H9 (cell line): ENCODE measurements around the gene TRMT1. TPM values are rescaled to one million over a fixed set of nuclear protein-coding genes. Genes with fewer than 3 reads are reported as not detected.
A peak's percentile ranks its signal among the peaks of the same experiment; 100 is the strongest.

Source experiments
- DNase-seq: peaks from one replicate; pipeline ENCODE4 v3.0.0-alpha.2; 2017
- H2AFZ ChIP-seq: one replicate; pipeline ENCODE4 v1.6.1; 2013; ENCODE audit warnings: mild to moderate bottlenecking, low read length, control low read depth, moderate library complexity
- H2AK5ac ChIP-seq: 2 replicates; pipeline ENCODE4 v1.6.1; 2013; ENCODE audit warnings: low read length, control low read depth, mixed read lengths; ENCODE audit not compliant: insufficient read length
- H2BK120ac ChIP-seq: one replicate; pipeline ENCODE4 v1.6.1; 2013; ENCODE audit warnings: low read depth, mild to moderate bottlenecking, low read length, control low read depth, inconsistent platforms; ENCODE audit not compliant: poor library complexity, severe bottlenecking
- H2BK12ac ChIP-seq: 2 replicates; pipeline ENCODE4 v1.6.1; 2013; ENCODE audit warnings: low read length, control low read depth, mixed read lengths, low read depth; ENCODE audit not compliant: insufficient read length
- H2BK15ac ChIP-seq: 2 replicates; pipeline ENCODE4 v1.6.1; 2013; ENCODE audit warnings: low read depth, low read length, control low read depth
- H2BK20ac ChIP-seq: one replicate; pipeline ENCODE4 v1.6.1; 2013; ENCODE audit warnings: low read depth, mild to moderate bottlenecking, low read length, control low read depth, inconsistent platforms; ENCODE audit not compliant: poor library complexity, severe bottlenecking
- H2BK5ac ChIP-seq: 2 replicates; pipeline ENCODE4 v1.6.1; 2013; ENCODE audit warnings: low read length, control low read depth, mixed read lengths; ENCODE audit not compliant: insufficient read length
- H3K14ac ChIP-seq: 2 replicates; pipeline ENCODE4 v1.6.1; 2013; ENCODE audit warnings: low read length, control low read depth; ENCODE audit not compliant: insufficient read depth
- H3K18ac ChIP-seq: 2 replicates; pipeline ENCODE4 v1.6.1; 2013; ENCODE audit warnings: low read depth, mild to moderate bottlenecking, mixed read lengths, low read length, control low read depth; ENCODE audit not compliant: insufficient read length
- H3K23ac ChIP-seq: 2 replicates; pipeline ENCODE4 v1.6.1; 2013; ENCODE audit warnings: low read length, control low read depth, mixed read lengths, low read depth; ENCODE audit not compliant: insufficient read length
- H3K23me2 ChIP-seq: 2 replicates; pipeline ENCODE4 v1.6.1; 2013; ENCODE audit warnings: low read depth, mild to moderate bottlenecking, mixed read lengths, low read length, control low read depth; ENCODE audit not compliant: insufficient read length, poor library complexity, severe bottlenecking
- H3K27ac ChIP-seq: 2 replicates; pipeline ENCODE4 v1.5.1; 2013; ENCODE audit warnings: low read length, control low read depth, mixed read lengths, low read depth; ENCODE audit not compliant: insufficient read length
- H3K27me3 ChIP-seq: 2 replicates; pipeline ENCODE4 v1.6.1; 2013; ENCODE audit warnings: low read length, control low read depth, inconsistent platforms; ENCODE audit not compliant: insufficient read depth
- H3K4ac ChIP-seq: 2 replicates; pipeline ENCODE4 v1.6.1; 2013; ENCODE audit warnings: low read depth, mild to moderate bottlenecking, control low read depth, inconsistent platforms, low read length, moderate library complexity
- H3K4me1 ChIP-seq: 2 replicates; pipeline ENCODE4 v1.6.1; 2013; ENCODE audit warnings: low read length, control low read depth, inconsistent platforms; ENCODE audit not compliant: insufficient read depth
- H3K4me2 ChIP-seq: 2 replicates; pipeline ENCODE4 v1.6.1; 2013; ENCODE audit warnings: low read length, control low read depth, mixed read lengths; ENCODE audit not compliant: insufficient read length, insufficient read depth
- H3K56ac ChIP-seq: 2 replicates; pipeline ENCODE4 v1.6.1; 2013; ENCODE audit warnings: low read depth, mild to moderate bottlenecking, mixed read lengths, low read length, control low read depth; ENCODE audit not compliant: insufficient read length
- H3K79me1 ChIP-seq: 2 replicates; pipeline ENCODE4 v1.6.1; 2013; ENCODE audit warnings: low read depth, mild to moderate bottlenecking, moderate library complexity, low read length, control low read depth, inconsistent platforms; ENCODE audit not compliant: insufficient read depth, poor library complexity, severe bottlenecking
- H3K79me2 ChIP-seq: 2 replicates; pipeline ENCODE4 v1.6.1; 2013; ENCODE audit warnings: low read length, control low read depth, inconsistent platforms; ENCODE audit not compliant: insufficient read depth
- H3K9ac ChIP-seq: 2 replicates; pipeline ENCODE4 v1.6.1; 2013; ENCODE audit warnings: low read length, control low read depth, mixed read lengths; ENCODE audit not compliant: insufficient read length; ENCODE audit errors: extremely low read depth
- H3K9me3 ChIP-seq: one replicate; pipeline ENCODE4 v1.6.1; 2013; ENCODE audit warnings: low read depth, low read length, inconsistent platforms; ENCODE audit not compliant: control insufficient read depth
- H3T11ph ChIP-seq: one replicate; pipeline ENCODE4 v1.6.1; 2013; ENCODE audit warnings: mild to moderate bottlenecking, low read length, control low read depth, inconsistent platforms
- H4K20me1 ChIP-seq: one replicate; pipeline ENCODE4 v1.6.1; 2013; ENCODE audit not compliant: control insufficient read depth, insufficient read length, insufficient read depth
- H4K5ac ChIP-seq: 2 replicates; pipeline ENCODE4 v1.6.1; 2013; ENCODE audit warnings: low read depth, mild to moderate bottlenecking, mixed read lengths, low read length, control low read depth; ENCODE audit not compliant: insufficient read length
- H4K8ac ChIP-seq: replicated peaks from 2 replicates; pipeline ENCODE4 v1.6.1; 2013; ENCODE audit warnings: low read length, control low read depth, mixed read lengths, low read depth; ENCODE audit not compliant: insufficient read length
- H4K91ac ChIP-seq: 2 replicates; pipeline ENCODE4 v1.6.1; 2013; ENCODE audit warnings: low read depth, mild to moderate bottlenecking, moderate library complexity, mixed read lengths, low read length, control low read depth; ENCODE audit not compliant: insufficient read length
- H3K27ac Mint-ChIP-seq, 3 experiments: 2 replicates in 2 of 3; 3 replicates in 1 of 3; pipeline ENCODE4 v1.8.0; 2020 to 2021; ENCODE audit warnings: mixed read lengths in 3 of 3, mild to moderate bottlenecking in 1 of 3, moderate library complexity in 1 of 3
- H3K27me3 Mint-ChIP-seq: 2 replicates; pipeline ENCODE4 v1.8.0; 2021; ENCODE audit warnings: low read depth, mild to moderate bottlenecking, moderate library complexity, mixed read lengths
- H3K36me3 Mint-ChIP-seq, 3 experiments: 2 replicates in 2 of 3; 3 replicates in 1 of 3; pipeline ENCODE4 v1.8.0; 2020 to 2021; ENCODE audit warnings: low read depth in 3 of 3, mixed read lengths in 3 of 3; ENCODE audit not compliant: insufficient read depth in 1 of 3
- H3K4me1 Mint-ChIP-seq, 2 experiments: 2 replicates each; pipeline ENCODE4 v1.8.0; 2020; ENCODE audit warnings: mixed read lengths in 2 of 2
- H3K4me3 Mint-ChIP-seq, 2 experiments: 2 replicates in 1 of 2; 3 replicates in 1 of 2; pipeline ENCODE4 v1.8.0; 2020 to 2021; ENCODE audit warnings: mild to moderate bottlenecking in 2 of 2, mixed read lengths in 2 of 2, moderate library complexity in 1 of 2
- H3K9me3 Mint-ChIP-seq, 2 experiments: 2 replicates in 1 of 2; 3 replicates in 1 of 2; pipeline ENCODE4 v1.8.0; 2020; ENCODE audit warnings: mild to moderate bottlenecking in 2 of 2, mixed read lengths in 2 of 2, moderate library complexity in 1 of 2
- WGBS: extraction: QIAGEN DNeasy Blood & Tissue Kit; methylation state at CpG from one replicate; pipeline ENCODE4 v1.1.7; 2013; ENCODE audit warnings: missing lambda C conversion rate, low lambda C conversion rate, mixed read lengths; ENCODE audit not compliant: insufficient read length; ENCODE audit errors: extremely low coverage; 5-methylcytosine and 5-hydroxymethylcytosine counted together
- total RNA-seq: library from RNA; stranded (reverse); gene quantifications from 2 replicates; pipeline ENCODE4 v1.2.1, GENCODE V29; 2021
- TF ChIP-seq, protein P1 (sequence below): fragments of 200-600 bp; sonication (generic); conservative IDR thresholded peaks from 3 replicates; pipeline ENCODE4 v1.8.0; 2021; ENCODE audit warnings: antibody characterized with exemption, mild to moderate bottlenecking

TRMT1 gene
- total RNA-seq, 1 experiment from 2014 or later = 95.7 TPM

DNA sequence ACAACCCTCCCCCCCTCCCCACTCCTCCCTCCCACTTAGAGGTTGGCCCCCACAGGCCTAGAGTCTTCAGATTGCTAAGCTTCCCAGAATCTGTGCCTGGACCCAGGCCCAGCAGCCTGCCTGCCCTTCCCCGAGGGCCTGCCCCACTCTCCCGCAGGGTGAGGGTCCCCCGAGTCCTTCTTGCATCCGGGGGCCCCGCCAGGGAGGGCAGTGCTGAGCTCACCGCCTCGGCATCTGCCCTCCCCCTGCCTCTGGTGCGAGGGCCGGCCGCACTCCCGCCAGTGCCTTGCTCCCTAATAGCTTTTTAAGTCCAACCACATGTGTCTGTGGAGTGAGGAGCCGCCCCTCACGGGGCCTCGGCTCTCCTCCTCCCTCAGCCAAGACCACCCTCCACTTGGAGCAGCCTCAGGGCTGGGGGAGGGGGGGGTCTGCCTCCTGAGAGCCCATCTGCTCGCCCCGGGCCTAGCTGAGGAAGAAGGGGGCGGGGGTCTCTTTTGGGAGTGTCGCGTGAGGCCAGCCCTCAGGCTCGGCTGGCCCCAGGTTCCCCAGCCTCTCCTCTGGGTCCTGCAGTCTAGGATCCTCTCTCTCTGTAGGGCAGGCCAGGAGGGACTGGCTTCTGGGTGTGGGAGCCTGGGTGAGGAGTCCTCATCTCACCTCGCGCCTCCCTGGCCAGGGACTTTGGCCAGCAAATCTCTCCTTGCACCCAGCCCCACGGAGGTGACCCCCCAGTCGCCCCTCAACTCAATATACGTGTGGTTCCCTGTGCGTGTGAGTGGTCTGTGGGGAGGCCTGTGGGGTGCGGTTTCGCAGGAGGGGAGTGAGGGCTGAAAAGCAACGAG, 61.1 kb downstream of the TRMT1 start:
- Histone ChIP-seq H2AK5ac (no peak overlapping the region), H2AFZ (no peak overlapping the region), H4K5ac (no peak overlapping the region), H4K20me1 (no peaks in the 10 kb centered on the region), H2BK120ac (no peak overlapping the region), H2BK5ac (no peak overlapping the region), H3K14ac (no peak overlapping the region; the same call in 1 of the 2 replicates), H4K91ac (no peak overlapping the region), H3T11ph (no peak overlapping the region), H3K9ac (no peak overlapping the region), H3K79me1 (no peaks in the 10 kb centered on the region), H3K79me2 (no peaks in the 10 kb centered on the region), H3K27ac (no peak overlapping the region), H3K27me3 (peaks cover 72% of the 10 kb centered on the region), H2BK20ac (no peak overlapping the region), H4K8ac (no peak overlapping the region), H3K4me1 (peaks cover 8% of the 10 kb centered on the region; the same call in 1 of the 2 replicates), H2BK12ac (no peak overlapping the region), H3K23ac (no peak overlapping the region), H2BK15ac (no peak overlapping the region), H3K23me2 (peaks cover 3% of the 10 kb centered on the region), H3K4me2 (peak overlapping the region; percentile 42), H3K9me3 (no peaks in the 10 kb centered on the region), H3K4ac (no peak overlapping the region), H3K56ac (no peak overlapping the region), H3K18ac (no peak overlapping the region)
- DNase-seq = peak; percentile 67
- Mint-ChIP-seq H3K4me3 (peak overlapping the region; percentile 10 to 66; a peak in 4 of 5 replicates), H3K9me3 (peaks cover 0 to 10% of the 10 kb centered on the region in 2 experiments; a peak in 2 of 5 replicates), H3K4me1 (peaks cover 43 to 69% of the 10 kb centered on the region in 2 experiments), H3K36me3 (no peaks in the 10 kb centered on the region; a peak in 1 of 7 replicates), H3K27me3 (peaks cover 97% of the 10 kb centered on the region), H3K27ac (no peak overlapping the region)
- WGBS = no CpG with 5 or more reads among the region's 29 CpGs
- TF ChIP-seq, protein P1, sequence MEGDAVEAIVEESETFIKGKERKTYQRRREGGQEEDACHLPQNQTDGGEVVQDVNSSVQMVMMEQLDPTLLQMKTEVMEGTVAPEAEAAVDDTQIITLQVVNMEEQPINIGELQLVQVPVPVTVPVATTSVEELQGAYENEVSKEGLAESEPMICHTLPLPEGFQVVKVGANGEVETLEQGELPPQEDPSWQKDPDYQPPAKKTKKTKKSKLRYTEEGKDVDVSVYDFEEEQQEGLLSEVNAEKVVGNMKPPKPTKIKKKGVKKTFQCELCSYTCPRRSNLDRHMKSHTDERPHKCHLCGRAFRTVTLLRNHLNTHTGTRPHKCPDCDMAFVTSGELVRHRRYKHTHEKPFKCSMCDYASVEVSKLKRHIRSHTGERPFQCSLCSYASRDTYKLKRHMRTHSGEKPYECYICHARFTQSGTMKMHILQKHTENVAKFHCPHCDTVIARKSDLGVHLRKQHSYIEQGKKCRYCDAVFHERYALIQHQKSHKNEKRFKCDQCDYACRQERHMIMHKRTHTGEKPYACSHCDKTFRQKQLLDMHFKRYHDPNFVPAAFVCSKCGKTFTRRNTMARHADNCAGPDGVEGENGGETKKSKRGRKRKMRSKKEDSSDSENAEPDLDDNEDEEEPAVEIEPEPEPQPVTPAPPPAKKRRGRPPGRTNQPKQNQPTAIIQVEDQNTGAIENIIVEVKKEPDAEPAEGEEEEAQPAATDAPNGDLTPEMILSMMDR = no peak; the same call in 2 of the 3 replicates

Other genes starting within 250 kb of the TRMT1 start
- gene DNASE2, start 235.3 kb downstream of the TRMT1 start, total RNA-seq = 23.8 and 26.0 TPM in 2 replicates
- gene KLF1, start 229.5 kb downstream of the TRMT1 start, total RNA-seq = 0.37 and 0.53 TPM in 2 replicates
- gene GCDH, start 225.6 kb downstream of the TRMT1 start, total RNA-seq = 53.2 and 54.4 TPM in 2 replicates
- 1.4 and 1.9 TPM in 2 replicates for gene SYCE2, start 197.4 kb downstream of the TRMT1 start, total RNA-seq
- gene FARSA, start 183.0 kb downstream of the TRMT1 start, total RNA-seq = 108 and 110 TPM in 2 replicates
- 887 and 938 TPM in 2 replicates for gene CALR, start 178.1 kb downstream of the TRMT1 start, total RNA-seq
- gene RAD23A, start 170.9 kb downstream of the TRMT1 start, total RNA-seq = 62.2 and 67.0 TPM in 2 replicates
- 44.5 and 45.6 TPM in 2 replicates for gene GADD45GIP1, start 159.5 kb downstream of the TRMT1 start, total RNA-seq
- 0.11 and 0.13 TPM in 2 replicates for gene DAND5, start 147.2 kb downstream of the TRMT1 start, total RNA-seq
- 0.20 and 0.31 TPM in 2 replicates for gene NFIX, start 121.3 kb downstream of the TRMT1 start, total RNA-seq
- 0.63 and 0.86 TPM in 2 replicates for gene LYL1, start 13.9 kb downstream of the TRMT1 start, total RNA-seq
- 198 and 210 TPM in 2 replicates for gene NACC1, start 1.5 kb upstream of the TRMT1 start, total RNA-seq
- gene STX10, start 33.6 kb upstream of the TRMT1 start, total RNA-seq = 39.4 and 40.5 TPM in 2 replicates
- gene IER2, start 33.7 kb upstream of the TRMT1 start, total RNA-seq = 160 and 165 TPM in 2 replicates